Caco-2 (cell line): ENCODE data around the gene PLEKHF1. TPM values are rescaled to one million over a fixed set of nuclear protein-coding genes. Genes with fewer than 3 reads are reported as not detected.
"Not testable (repeated sequence)": the region's sequence is repeated elsewhere in the genome, so short reads cannot be mapped to it uniquely, and the experiment has no call there.

ENCODE experiments used
- BruUV-seq: library from RNA; stranded (reverse); fragments of 400-500 nt; replicated peaks from 2 replicates; lab custom pipeline; 2021; lab: Mats Ljungman, UMichigan
- CTCF ChIA-PET: fragments of 300-600 bp; sonication (Branson Sonifier 250); formaldehyde crosslinking; loops from one replicate; lab custom pipeline; 2022; ENCODE audit warnings: antibody characterized with exemption; lab: Charles Lee
- POLR2A ChIA-PET: fragments of 300-600 bp; sonication (Branson Sonifier 250); formaldehyde crosslinking; loops from one replicate; lab custom pipeline; 2022; ENCODE audit warnings: antibody characterized with exemption; lab: Charles Lee
- DNase-seq, 2 experiments: peaks; one replicate each; pipeline versions ENCODE4 v3.0.0 to v3.0.0-alpha.2; 2020 to 2022
- H3K27me3 ChIP-seq: replicated peaks from 2 replicates; pipeline ENCODE4 v1.6.0; 2011; ENCODE audit warnings: low read length; ENCODE audit not compliant: control insufficient read depth, insufficient read depth
- H3K36me3 ChIP-seq: 2 replicates; pipeline ENCODE4 v1.5.1; 2011; ENCODE audit warnings: low read length; ENCODE audit not compliant: control insufficient read depth, insufficient read depth
- H3K4me1 ChIP-seq: fragments of 250-450 bp; sonication (Bioruptor Pico); 2 replicates; pipeline ENCODE4 v1.5.1; 2020; ENCODE audit warnings: mild to moderate bottlenecking
- H3K4me3 ChIP-seq: 2 replicates; pipeline ENCODE4 v1.5.1; 2011; ENCODE audit warnings: low read depth, mild to moderate bottlenecking, control low read depth, low read length
- H3K9me3 ChIP-seq: fragments of 250-450 bp; sonication (Bioruptor Pico); 2 replicates; pipeline ENCODE4 v1.5.1; 2020; ENCODE audit warnings: mild to moderate bottlenecking, moderate library complexity
- H3K27ac Mint-ChIP-seq: one replicate; pipeline ENCODE4 v1.8.0; 2022; ENCODE audit warnings: mixed read lengths; ENCODE audit not compliant: unreplicated experiment
- H3K27me3 Mint-ChIP-seq: one replicate; pipeline ENCODE4 v1.8.0; 2022; ENCODE audit warnings: mixed read lengths; ENCODE audit not compliant: insufficient read depth, unreplicated experiment
- H3K36me3 Mint-ChIP-seq: one replicate; pipeline ENCODE4 v1.8.0; 2022; ENCODE audit warnings: mild to moderate bottlenecking, mixed read lengths; ENCODE audit not compliant: insufficient read depth, unreplicated experiment
- H3K4me1 Mint-ChIP-seq: one replicate; pipeline ENCODE4 v1.8.0; 2022; ENCODE audit warnings: low read depth, mixed read lengths; ENCODE audit not compliant: unreplicated experiment
- H3K4me3 Mint-ChIP-seq: one replicate; pipeline ENCODE4 v1.8.0; 2022; ENCODE audit warnings: mild to moderate bottlenecking, moderate library complexity, mixed read lengths; ENCODE audit not compliant: unreplicated experiment
- H3K9me3 Mint-ChIP-seq: one replicate; pipeline ENCODE4 v1.8.0; 2022; ENCODE audit warnings: mixed read lengths; ENCODE audit not compliant: unreplicated experiment
- intact Hi-C: fragments of 100-400 bp; cut with micrococcal nuclease; formaldehyde crosslinking; loops from one replicate; pipeline ENCODE4 v1.10.0; 2022; ENCODE audit not compliant: unreplicated experiment
- total RNA-seq: library from RNA; stranded (reverse); gene quantifications from 2 replicates; pipeline ENCODE4 v1.2.3, GENCODE V29; 2022
- TF ChIP-seq, protein P1 (sequence below), 2 experiments: fragments of 200-600 bp in 1 of 2; IDR thresholded peaks; 1 replicate in 1 of 2; 2 replicates in 1 of 2; pipeline versions ENCODE4 v1.5.1 to v1.8.0; 2011 to 2022; ENCODE audit warnings: antibody characterized with exemption in 1 of 2, control low read depth in 1 of 2, inconsistent platforms in 1 of 2, low read depth in 1 of 2, low read length in 1 of 2, mild to moderate bottlenecking in 1 of 2, moderate library complexity in 1 of 2; ENCODE audit not compliant: insufficient read depth in 1 of 2, severe bottlenecking in 1 of 2, unreplicated experiment in 1 of 2

The PLEKHF1 gene
- total RNA-seq, 1 experiment from 2014 or later = 5.0 TPM

DNA sequence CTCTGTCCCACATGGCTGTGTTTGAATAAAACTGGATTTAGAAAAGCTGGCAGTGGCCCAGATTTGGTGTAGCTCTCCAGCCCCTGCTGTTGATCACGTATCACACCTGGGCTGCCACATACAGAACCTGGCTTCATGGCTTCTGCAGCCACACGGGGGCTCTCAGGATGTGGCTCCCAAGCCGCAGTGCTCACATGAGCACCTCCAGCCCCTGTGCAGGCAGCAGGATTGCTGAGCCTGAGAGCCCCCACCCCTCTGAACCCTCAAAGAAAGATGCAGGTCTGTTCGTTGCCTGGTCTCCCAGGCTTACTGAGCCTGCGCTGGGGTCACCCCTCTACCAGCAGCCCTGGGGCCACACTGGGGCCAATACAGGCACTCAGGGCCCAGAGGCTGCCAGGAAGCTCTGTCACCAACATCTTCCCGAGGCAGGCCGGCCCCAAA lies 2.7 kb downstream of the PLEKHF1 start:
- Histone ChIP-seq H3K4me3 (no peak overlapping the region), H3K27me3 (no peaks in the 10 kb centered on the region), H3K4me1 (peaks cover 5% of the 10 kb centered on the region), H3K36me3 (no peaks in the 10 kb centered on the region; the same call in 1 of the 2 replicates), H3K9me3 (no peaks in the 10 kb centered on the region)
- TF ChIP-seq, protein P1, sequence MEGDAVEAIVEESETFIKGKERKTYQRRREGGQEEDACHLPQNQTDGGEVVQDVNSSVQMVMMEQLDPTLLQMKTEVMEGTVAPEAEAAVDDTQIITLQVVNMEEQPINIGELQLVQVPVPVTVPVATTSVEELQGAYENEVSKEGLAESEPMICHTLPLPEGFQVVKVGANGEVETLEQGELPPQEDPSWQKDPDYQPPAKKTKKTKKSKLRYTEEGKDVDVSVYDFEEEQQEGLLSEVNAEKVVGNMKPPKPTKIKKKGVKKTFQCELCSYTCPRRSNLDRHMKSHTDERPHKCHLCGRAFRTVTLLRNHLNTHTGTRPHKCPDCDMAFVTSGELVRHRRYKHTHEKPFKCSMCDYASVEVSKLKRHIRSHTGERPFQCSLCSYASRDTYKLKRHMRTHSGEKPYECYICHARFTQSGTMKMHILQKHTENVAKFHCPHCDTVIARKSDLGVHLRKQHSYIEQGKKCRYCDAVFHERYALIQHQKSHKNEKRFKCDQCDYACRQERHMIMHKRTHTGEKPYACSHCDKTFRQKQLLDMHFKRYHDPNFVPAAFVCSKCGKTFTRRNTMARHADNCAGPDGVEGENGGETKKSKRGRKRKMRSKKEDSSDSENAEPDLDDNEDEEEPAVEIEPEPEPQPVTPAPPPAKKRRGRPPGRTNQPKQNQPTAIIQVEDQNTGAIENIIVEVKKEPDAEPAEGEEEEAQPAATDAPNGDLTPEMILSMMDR (IDR thresholded peaks at IDR 0.05; ENCODE audit: insufficient read depth in 1 of 2, low read depth in 1 of 2, low read length in 1 of 2, severe bottlenecking in 1 of 2, unreplicated experiment in 1 of 2) = no peak
- ChIA-PET POLR2A (no interaction called here), CTCF (no interaction called here)
- no peak for DNase-seq
- intact Hi-C loops = no loop called here
- BruUV-seq = no TSS peak
- Mint-ChIP-seq H3K36me3 (no peaks in the 10 kb centered on the region), H3K27ac (no peak overlapping the region), H3K9me3 (no peaks in the 10 kb centered on the region), H3K27me3 (no peaks in the 10 kb centered on the region), H3K4me3 (no peak overlapping the region), H3K4me1 (peaks cover 8% of the 10 kb centered on the region)

DNA sequence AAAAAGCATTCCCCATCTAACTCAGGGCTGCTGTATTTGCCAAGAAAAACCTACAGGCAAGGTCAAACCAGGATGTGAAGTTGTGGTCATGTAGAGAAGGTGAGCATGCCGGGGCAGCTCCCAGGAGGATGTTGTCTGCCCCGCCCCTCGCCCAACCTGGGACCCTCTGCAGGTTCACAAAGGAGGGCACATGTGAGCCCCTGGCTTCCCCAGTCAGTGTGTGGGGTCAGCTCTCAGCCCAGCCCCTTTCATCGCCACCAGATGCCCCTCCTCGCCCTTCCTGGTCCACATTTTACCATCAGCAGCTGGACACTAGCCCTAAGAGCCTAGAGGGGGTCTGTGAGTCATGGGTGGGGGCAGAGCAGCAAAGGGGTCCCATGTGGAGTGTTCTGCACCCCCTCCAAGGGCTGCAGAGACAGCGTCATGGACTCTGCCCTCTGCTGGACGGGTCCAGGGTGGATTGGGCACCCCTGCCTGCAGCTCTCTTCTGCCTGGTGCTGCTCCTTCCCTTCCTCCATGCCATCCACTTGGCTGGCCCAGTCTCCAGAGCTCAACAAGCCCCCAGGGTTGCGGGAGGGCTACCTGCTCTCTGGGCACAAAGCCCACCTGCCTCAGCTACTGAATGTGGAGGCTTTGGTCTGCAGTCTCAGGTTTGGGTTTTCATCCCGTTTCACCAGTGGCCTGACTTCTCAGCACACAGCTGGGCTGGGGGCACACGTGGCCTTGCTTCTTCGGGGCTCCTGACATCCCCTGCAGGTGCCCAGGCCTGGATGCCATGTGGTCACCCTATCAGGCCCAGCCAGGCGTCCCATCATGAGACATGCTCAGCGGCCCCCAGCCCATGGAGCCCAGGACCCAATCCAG lies 3.7 kb downstream of the PLEKHF1 start:
- H3K9me3 Mint-ChIP-seq = no peaks in the 10 kb centered on the region
- intact Hi-C loops = no loop called here
- no peaks in the 10 kb centered on the region for H3K27me3 ChIP-seq
- peaks cover 8% of the 10 kb centered on the region for H3K4me1 Mint-ChIP-seq
- H3K27ac Mint-ChIP-seq = no peak overlapping the region
- ChIA-PET CTCF (interaction anchor here (1.1 kb wide), 1 partner anchor 58 kb away, joined by 4 read pairs; no protein-coding TSS in a partner anchor), POLR2A (no interaction called here)
- BruUV-seq = no TSS peak
- H3K36me3 ChIP-seq = no peaks in the 10 kb centered on the region; the same call in 1 of the 2 replicates
- no peaks in the 10 kb centered on the region; the same call in 1 of the 2 replicates for H3K4me1 ChIP-seq
- no peaks in the 10 kb centered on the region for H3K27me3 Mint-ChIP-seq
- no peaks in the 10 kb centered on the region for H3K9me3 ChIP-seq
- H3K4me3 ChIP-seq = no peak overlapping the region
- DNase-seq = no peak
- no peak overlapping the region for H3K4me3 Mint-ChIP-seq
- TF ChIP-seq, protein P1 (IDR thresholded peaks at IDR 0.05; ENCODE audit: insufficient read depth in 1 of 2, low read depth in 1 of 2, low read length in 1 of 2, severe bottlenecking in 1 of 2, unreplicated experiment in 1 of 2) = no peak
- no peaks in the 10 kb centered on the region for H3K36me3 Mint-ChIP-seq

DNA sequence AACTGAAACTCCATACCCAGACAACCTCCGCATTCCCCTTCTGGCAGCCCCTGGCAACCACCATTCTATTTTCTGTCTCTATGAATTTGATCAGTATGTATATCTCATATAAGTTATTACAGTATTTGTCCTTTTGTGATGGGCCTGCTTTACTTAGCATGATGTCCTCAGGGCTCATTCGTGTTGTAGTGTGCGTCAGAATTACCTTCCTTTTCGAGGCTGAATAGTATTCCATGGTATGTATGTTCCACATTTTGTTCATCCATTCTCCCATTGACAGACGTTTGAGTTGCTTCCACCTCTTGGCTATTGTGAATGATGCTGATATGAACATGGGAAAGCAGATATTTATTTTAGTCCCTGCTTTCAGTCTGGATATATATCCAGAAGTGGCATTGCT lies 5.0 kb downstream of the PLEKHF1 start:
- no TSS peak for BruUV-seq
- Mint-ChIP-seq H3K27ac (no peak overlapping the region), H3K9me3 (no peaks in the 10 kb centered on the region), H3K4me1 (peaks cover 8% of the 10 kb centered on the region), H3K36me3 (no peaks in the 10 kb centered on the region), H3K4me3 (no peak overlapping the region), H3K27me3 (no peaks in the 10 kb centered on the region)
- TF ChIP-seq, protein P1 (IDR thresholded peaks at IDR 0.05; ENCODE audit: insufficient read depth in 1 of 2, low read depth in 1 of 2, low read length in 1 of 2, severe bottlenecking in 1 of 2, unreplicated experiment in 1 of 2) = no peak
- ChIA-PET CTCF (no interaction called here), POLR2A (no interaction called here)
- intact Hi-C loops = no loop called here
- Histone ChIP-seq H3K4me3 (no peak overlapping the region), H3K9me3 (no peaks in the 10 kb centered on the region), H3K36me3 (no peaks in the 10 kb centered on the region; the same call in 1 of the 2 replicates), H3K27me3 (no peaks in the 10 kb centered on the region), H3K4me1 (no peaks in the 10 kb centered on the region; the same call in 1 of the 2 replicates)
- DNase-seq = no peak

DNA sequence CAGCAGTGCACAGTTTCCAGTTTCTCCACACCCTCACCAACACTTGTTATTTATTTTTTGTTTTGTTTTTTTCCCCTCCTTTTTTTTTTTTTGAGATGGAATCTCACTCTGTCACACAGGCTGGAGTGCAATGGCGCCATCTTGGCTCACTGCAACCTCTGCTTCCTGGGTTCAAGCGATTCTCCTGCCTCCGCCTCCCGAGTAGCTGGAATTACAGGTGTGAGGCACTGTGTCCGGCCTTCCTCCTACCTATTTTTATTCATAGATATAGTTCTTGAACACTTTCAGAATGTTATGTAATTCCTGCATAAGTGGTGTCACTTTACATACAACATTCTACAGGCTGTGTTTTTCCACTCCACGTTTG lies 5.7 kb downstream of the PLEKHF1 start:
- H3K4me3 ChIP-seq, H3K9me3 Mint-ChIP-seq, H3K4me1 ChIP-seq, DNase-seq, BruUV-seq, H3K27me3 ChIP-seq, POLR2A ChIA-PET, H3K27ac Mint-ChIP-seq, H3K9me3 ChIP-seq, H3K36me3 ChIP-seq, H3K36me3 Mint-ChIP-seq, intact Hi-C loops, H3K4me1 Mint-ChIP-seq, H3K27me3 Mint-ChIP-seq, H3K4me3 Mint-ChIP-seq, CTCF ChIA-PET: not testable (repeated sequence)
